Measurements from ENCODE around the gene BRS3. TPM values are rescaled to one million over a fixed set of nuclear protein-coding genes. Genes with fewer than 3 reads are reported as not detected.

BRS3 gene
- total and polyA plus RNA-seq, 10 of the 15 experiments (the other 5 are each of a cell fraction or from before 2014, with no cell fraction given), result not detected

- no peak overlapping the region for H3K4me3 ChIP-seq
- no peaks in the 10 kb centered on the region for H3K9me3 ChIP-seq (replicated peaks; ENCODE audit: control insufficient read depth, insufficient read depth, low read length)
- ATAC-seq (no peak), FAIRE-seq (no peak), DNase-seq (ENCODE audit: low read depth, low spot score) (no peak)
- POLR2A ChIA-PET, result no interaction called here
- RAD21 ChIA-PET (ENCODE audit: unreplicated experiment), result no interaction called here
- H2AFZ ChIP-seq (ENCODE audit: control insufficient read depth, low read depth, low read length), result no peak overlapping the region
- TF ChIP-seq MTA2 (IDR thresholded peaks at IDR 0.05; ENCODE audit: low read depth) (no peak), TAF1 (IDR thresholded peaks at IDR 0.05; ENCODE audit: borderline replicate concordance, low read depth, low read length) (no peak), KLF5 (IDR thresholded peaks at IDR 0.05; ENCODE audit: partially characterized antibody) (no peak), ZZZ3 (IDR thresholded peaks at IDR 0.05; ENCODE audit: control insufficient read depth, insufficient read length, low read depth) (no peak), MYC (IDR thresholded peaks at IDR 0.05; ENCODE audit: insufficient read depth, insufficient read length, insufficient replicate concordance, low read length, severe bottlenecking) (no peak), GATAD2B (conservative IDR thresholded peaks at IDR 0.05; ENCODE audit: low read depth) (no peak), ZBTB4 (CRISPR knock-in tag; IDR thresholded peaks at IDR 0.05) (no peak), HDGF (IDR thresholded peaks at IDR 0.05) (no peak), ASH2L (IDR thresholded peaks at IDR 0.05; ENCODE audit: borderline replicate concordance, low read depth) (no peak), MLLT1 (IDR thresholded peaks at IDR 0.05) (no peak), CTCF (IDR thresholded peaks at IDR 0.05 in 2 of 3, conservative IDR thresholded peaks at IDR 0.05 in 1 of 3; ENCODE audit: control insufficient read depth in 2 of 3, extremely low read depth in 1 of 3, insufficient read depth in 1 of 3, low read depth in 3 of 3, low read length in 3 of 3) (no peak)
- TF ChIP-seq, protein P1, sequence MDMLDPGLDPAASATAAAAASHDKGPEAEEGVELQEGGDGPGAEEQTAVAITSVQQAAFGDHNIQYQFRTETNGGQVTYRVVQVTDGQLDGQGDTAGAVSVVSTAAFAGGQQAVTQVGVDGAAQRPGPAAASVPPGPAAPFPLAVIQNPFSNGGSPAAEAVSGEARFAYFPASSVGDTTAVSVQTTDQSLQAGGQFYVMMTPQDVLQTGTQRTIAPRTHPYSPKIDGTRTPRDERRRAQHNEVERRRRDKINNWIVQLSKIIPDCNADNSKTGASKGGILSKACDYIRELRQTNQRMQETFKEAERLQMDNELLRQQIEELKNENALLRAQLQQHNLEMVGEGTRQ (IDR thresholded peaks at IDR 0.05; ENCODE audit: borderline replicate concordance, low read depth, low read length), result no peak
- no peaks in the 10 kb centered on the region for H3K79me2 ChIP-seq (ENCODE audit: control insufficient read depth, insufficient read depth, low read length)
- no peaks in the 10 kb centered on the region for H3K4me1 ChIP-seq (ENCODE audit: control insufficient read depth, insufficient read depth, low read length)
- CTCF ChIA-PET, result no interaction called here
- WGBS (ENCODE audit: insufficient coverage, insufficient replicate concordance, low lambda C conversion rate, missing lambda C conversion rate), result 46% methylated on average over 8 of the region's 8 CpGs
- in situ Hi-C loops (cut with MboI), result no loop called here
- H3K36me3 ChIP-seq (ENCODE audit: control insufficient read depth in 2 of 2, insufficient read depth in 2 of 2, low read length in 1 of 2), result no peaks in the 10 kb centered on the region
- SMC1A ChIA-PET (ENCODE audit: uncharacterized antibody, unreplicated experiment), result no interaction called here
- H3K4me2 ChIP-seq (ENCODE audit: control insufficient read depth, insufficient read depth), result no peak overlapping the region
- no TSS peak for BruUV-seq (replicated peaks)
- intact Hi-C loops (cut with micrococcal nuclease; ENCODE audit: unreplicated experiment), result no loop called here
- no peak overlapping the region for H3K27ac ChIP-seq (ENCODE audit: control insufficient read depth, insufficient read depth)
- H3K9ac ChIP-seq (ENCODE audit: control insufficient read depth, insufficient read depth, low read length), result no peak overlapping the region
- no peaks in the 10 kb centered on the region for H4K20me1 ChIP-seq (ENCODE audit: control insufficient read depth, insufficient read depth)
- H3K27me3 ChIP-seq (replicated peaks in 1 of 2; ENCODE audit: control insufficient read depth in 2 of 2, insufficient read depth in 2 of 2, low read length in 1 of 2), result no peaks in the 10 kb centered on the region
Measured at GRCh38 chrX:136528645-136529315, 41.0 kb downstream of the BRS3 start.

Measured in GM12878 (cell line).